IPS-NIHi7 (cell line): ENCODE results near the gene SLIT3.
"Not testable (repeated sequence)": the region's sequence is repeated elsewhere in the genome, so short reads cannot be mapped to it uniquely, and the experiment has no call there.

Experiments used
- DNase-seq: peaks from one replicate; pipeline ENCODE4 v3.0.0; 2012; ENCODE audit warnings: mixed read lengths; ENCODE audit errors: extremely low spot score

Gene SLIT3

DNA sequence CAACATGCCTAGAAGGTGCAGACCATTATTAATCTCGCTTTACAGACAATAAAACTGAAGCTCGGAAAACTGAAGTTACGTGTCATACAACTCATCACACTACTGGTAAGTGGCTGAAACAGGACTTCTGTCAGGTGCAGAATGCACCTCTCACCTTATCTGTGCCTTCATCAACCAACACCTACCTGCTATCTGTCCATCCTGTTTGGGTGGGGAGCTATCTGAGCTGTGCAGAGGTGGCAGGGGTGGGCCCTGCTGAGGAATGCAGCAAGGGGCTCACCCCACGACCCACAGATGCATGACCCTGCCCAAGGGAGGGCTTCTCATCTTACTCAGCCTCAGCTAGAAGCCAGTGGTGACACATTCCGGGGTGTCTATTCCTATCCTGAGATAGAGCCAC lies 81.6 kb downstream of the SLIT3 start:
- DNase-seq: no peak

DNA sequence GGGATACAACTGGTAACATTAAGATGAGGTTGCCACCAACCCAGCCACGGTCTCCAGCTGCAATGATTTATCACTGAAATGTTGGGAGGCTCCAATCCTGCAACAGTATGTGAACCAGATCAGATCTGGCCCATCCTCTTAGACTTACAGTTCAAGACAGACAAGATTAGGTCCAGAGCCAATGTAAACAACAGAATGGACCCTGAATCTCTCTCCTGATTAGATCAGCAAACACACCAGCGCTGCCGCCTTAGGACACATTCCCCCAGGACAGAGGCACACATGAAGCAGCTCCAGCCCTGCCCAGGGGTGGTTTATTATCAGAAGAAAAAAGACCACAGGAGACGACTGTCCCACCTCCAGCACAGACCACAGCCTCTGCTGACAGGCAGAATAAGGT lies 82.1 kb downstream of the SLIT3 start:
- no peak for DNase-seq

DNA sequence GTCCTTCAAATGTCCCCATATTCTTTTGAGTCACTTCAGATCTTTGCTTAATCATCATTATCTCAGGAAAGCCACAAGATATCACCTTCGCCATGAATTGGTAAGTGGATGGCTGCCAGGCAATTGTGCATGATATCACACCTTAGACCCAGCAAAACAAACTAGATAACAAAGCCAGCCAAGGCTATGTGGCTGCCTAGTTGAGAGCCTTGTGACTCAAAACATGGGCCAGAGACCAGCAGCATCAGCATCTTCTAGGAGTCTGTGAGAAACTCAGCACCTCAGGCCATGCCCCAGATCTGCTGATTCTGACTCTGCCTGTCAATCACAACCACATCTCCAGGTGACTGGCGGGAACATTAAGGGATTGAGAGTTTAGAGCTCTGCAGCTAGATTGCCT lies 82.8 kb downstream of the SLIT3 start:
- DNase-seq: no peak

DNA sequence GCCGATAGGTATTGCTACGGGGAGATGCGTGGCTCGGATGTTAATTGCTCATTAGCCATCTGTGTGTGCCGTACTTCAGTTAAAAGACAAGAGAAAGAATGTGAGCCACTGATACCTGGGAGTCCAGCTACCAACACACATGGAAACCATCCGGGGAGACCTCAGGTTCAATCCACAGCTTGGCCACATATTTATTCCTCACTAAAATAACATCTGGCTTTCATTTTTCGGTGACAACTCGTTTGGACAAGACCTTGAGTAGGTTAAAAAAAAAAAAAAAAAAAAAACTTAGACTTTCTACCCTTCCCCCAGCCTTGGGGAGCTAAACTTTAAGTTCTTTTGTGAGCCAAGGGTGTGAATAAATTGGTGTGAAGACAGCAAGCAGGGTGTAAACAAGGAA lies 84.1 kb downstream of the SLIT3 start:
- no peak for DNase-seq

DNA sequence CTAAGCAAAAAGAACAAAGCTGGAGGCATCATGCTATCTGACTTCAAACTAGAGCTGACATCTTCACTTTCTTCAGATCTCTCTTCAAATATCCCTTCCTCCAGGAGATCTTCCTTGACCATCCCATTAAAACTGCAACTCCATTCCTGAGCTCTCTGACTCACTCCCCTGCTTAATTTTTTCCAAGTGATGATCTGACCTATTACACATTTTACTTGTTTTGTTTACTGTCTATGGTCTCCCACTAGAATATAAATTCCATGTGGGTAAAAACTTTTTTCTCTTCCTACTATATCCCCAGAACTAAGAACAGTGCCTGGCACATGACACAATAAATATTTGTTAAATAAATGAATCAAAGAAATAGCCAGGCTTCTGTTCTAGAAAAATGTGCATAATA lies 87.5 kb downstream of the SLIT3 start:
- no peak for DNase-seq

DNA sequence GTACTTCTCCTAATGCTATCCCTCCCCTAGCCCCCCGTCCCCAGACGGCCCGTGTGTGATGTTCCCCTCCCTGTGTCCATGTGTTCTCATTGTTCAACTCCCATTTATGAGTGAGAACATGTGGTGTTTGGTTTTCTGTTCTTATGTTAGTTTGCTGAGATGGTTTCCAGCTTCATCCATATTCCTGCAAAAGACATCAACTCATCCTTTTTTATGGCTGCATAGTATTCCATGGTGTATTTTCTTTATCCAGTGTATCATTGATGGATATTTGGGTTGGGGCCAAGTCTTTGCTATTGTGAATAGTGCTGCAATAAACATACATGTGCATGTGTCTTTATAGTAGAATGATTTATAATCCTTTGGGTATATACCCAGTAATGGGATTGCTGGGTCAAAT lies 89.2 kb downstream of the SLIT3 start:
- DNase-seq: not testable (repeated sequence)

DNA sequence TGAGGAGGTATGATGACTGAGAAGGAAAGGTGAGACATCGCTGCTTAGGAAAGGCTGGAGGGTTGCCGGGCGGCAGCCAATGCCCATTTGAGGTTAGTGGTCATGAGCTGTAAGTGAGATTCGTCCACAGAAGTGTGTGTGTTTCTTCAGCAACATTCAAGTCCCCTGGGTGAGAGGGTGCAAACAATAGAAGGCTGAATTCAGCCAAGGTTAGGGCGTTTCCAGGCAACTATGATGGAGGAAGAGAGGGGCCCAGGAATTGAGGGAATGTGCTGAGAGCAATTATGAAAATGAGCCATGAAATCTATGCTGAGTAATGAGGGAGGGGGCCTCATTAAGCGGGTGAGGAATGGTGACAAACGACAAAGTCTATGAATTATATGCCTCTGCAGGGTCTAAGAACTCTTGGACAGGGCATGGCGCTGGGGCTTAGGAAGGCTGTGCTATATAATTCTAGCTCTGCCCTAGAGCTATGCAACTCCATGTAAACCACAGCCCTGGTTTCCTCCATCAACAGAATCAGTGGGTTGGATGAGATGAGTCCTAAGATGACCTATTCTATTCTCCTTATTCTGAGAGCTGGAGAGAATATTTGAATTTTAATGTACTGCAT lies 96.0 kb downstream of the SLIT3 start:
- DNase-seq: no peak

DNA sequence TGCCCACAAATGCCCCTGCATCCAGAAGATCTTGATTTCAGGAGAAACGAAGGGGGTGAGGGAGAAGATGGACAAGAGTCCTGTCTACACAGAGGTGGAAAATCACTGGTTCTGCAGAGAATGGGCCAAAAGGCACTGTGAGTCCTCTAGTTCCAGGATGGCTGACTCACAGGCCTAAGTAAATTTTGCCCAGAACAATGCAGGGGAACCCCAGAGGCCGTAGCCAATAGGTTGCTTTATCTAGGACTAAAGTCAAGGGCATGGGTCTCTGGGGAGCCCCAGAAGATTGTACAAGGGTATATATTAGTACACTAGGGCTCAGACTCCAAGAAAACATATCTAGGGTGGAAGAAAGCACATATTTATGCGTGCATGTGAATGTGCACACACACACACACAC lies 98.0 kb downstream of the SLIT3 start:
- no peak for DNase-seq

DNA sequence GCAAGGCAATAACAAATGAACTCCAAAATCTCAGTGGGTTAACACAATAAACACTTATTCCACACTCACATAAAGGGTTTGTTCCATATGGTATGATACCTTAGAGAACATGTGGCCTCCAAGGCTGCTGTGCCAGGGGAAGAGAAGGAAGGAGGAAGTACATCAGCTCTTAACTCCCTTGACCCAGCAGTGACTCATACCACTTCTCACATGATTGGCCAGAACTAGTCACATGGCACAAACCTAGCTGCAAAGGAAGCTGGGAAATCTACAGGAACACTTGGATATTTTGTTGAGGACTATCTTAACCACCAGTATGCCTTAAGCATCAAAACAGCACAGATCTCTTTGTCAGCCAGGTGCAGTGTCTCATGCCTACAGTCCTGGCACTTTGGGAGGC lies 99.3 kb downstream of the SLIT3 start:
- DNase-seq: no peak

DNA sequence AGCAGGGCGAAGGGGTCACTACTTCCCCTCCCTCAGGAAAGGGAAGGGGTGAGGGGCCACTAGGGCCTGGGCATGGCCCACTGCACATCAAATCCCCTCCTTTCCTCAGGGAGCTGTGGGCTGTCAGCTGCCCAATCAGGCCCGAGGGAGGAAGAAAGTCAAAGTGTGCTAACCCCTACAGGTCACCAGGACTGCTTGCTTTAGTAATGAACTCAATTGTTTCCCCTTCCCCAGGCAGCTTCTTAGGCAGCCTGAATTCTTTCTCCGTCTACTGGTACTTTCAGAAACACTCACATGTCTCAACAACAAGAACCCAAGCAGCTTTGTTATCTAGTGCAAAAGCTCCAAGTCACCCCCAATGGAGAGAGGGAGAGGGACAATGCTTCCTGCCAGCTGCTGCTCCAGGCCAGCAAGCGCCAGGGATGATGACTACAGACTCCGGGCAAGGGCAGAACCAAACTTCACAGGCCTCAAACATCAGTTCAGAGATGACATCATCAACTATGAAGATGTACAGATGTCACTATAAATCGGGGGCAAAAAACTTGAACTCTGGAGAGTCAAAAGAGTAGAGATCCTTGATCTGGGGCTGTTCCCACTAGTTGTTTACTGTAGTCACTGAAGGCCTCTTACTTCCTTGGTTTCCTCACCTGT lies 100.7 kb downstream of the SLIT3 start:
- no peak for DNase-seq

DNA sequence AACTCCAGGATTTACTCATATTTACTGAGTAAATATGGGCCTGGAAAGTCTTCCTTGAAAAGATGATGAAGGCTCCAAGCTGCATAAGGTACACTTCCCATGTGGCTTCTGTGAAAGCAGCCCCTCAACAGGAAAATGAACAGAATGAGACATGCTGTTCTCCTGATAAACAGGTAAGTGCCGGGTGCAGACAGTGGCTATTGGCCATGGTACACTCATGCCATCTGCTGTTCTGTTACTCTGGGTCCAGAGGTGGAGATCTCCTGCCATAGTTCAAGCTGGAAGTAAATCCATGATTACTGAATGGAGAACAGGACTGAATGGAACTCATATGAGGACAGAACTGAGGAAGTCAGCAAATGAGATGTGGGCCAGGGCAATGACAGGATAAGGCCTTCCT lies 103.6 kb downstream of the SLIT3 start:
- DNase-seq: no peak

DNA sequence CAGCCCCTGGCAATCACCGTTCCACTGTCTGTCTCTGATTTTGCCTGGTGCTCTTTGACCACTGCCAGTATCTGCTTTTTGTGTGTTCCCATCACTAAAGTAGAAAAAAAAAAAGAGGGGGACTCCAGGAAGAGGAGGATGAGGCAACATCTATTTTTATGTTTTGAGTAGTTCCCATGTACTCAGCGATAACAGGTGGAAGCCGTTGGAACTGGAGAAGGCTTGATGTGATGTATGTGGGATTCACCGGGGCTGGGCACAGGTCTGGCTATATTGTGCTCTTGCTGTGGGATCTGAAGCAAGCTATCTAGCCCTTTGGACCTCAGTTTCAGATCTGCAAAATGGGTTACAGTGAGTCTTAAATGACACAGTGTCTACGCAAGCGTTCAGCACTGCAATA lies 104.9 kb downstream of the SLIT3 start:
- DNase-seq: no peak

DNA sequence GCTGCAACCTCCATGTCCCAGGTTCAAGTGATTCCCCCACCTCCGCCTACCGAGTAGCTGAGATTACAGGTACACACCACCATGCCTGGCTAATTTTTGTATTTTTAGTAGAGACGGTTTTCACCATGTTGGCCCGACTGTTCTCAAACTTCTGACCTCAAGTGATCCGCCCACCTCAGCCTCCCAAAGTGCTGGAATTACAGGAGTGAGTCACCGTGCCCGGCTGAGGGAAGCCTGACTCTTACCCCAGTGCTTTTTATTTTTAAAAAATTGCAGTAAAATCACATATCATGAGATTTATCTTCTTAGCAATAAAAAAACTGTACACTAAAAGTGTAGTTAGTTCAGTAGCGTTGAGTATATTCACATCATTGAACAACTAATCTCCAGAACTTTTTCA lies 105.3 kb downstream of the SLIT3 start:
- DNase-seq: no peak

DNA sequence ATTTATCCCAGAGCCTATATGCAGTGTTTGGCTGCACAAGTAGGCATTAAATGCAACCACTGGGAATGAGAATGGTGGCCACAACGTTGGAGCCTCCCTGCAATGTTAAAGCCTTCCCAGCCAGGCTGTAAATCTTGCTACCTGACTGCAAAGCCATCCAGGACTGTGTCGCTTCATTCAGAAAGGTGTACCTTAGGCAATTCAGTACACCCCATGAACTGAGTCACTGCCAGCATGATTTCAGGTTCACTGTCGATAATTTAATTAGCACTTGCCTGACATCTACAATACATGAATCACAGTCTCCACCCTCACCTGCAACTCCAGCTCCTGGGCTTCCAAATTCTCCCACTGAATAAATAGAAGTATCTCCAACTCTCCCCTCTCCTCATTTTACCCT lies 108.4 kb downstream of the SLIT3 start:
- no peak for DNase-seq

DNA sequence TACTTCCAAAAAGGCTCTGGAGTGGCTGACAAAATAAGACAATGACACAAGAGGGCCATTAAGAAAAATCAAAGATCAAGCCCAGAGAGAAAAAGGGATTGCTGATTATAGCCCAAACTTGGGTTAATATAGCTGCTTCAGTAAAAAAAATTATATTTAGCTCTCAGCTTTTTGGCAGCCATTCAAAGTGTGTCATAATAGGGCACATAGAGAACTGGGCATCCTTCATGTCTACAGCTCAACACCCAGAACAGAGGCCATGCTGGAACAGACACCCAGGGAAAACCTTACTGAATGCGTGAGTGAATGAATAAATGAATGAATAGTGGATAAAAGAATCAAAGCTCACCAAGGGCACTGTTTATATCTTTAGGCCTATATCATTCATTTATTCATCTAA lies 110.1 kb downstream of the SLIT3 start:
- no peak for DNase-seq

DNA sequence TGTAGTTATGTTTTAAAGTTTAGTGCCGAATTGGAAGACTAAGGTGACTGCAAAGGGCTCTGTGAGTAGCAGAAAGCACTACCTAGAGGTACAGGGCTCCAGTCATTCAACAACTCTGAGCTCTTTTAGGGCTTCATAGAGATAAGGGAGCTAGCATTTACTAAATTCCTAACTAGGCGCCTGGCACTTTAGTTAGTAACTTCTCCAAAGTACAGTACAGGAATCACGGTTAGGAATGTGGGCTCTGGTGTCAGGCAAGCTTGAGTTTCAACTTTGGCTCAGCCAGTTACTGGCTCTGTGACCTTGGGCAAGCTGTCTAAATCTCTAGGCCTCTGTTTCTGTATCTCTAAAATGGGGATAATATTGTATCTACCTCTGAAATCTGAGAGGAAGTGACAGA lies 115.3 kb downstream of the SLIT3 start:
- no peak for DNase-seq

DNA sequence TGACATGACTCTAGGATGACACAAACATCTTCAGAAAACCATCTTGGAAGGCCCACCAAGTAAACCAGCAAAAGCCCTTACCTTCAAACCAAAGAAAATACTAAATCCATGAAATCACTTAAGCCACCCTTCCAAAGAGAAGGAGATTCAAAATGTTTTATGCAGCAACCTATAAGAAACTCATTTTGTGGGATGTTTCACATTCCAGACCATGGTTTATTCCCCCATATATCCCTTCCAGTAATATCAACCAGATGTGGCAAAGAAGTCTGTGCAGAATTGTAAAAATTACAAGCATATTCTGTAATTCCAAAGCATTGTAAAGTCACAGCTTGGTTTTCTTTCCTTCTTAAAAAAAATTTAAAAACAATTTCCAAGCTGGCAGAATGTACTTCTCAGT lies 117.4 kb downstream of the SLIT3 start:
- DNase-seq: no peak

DNA sequence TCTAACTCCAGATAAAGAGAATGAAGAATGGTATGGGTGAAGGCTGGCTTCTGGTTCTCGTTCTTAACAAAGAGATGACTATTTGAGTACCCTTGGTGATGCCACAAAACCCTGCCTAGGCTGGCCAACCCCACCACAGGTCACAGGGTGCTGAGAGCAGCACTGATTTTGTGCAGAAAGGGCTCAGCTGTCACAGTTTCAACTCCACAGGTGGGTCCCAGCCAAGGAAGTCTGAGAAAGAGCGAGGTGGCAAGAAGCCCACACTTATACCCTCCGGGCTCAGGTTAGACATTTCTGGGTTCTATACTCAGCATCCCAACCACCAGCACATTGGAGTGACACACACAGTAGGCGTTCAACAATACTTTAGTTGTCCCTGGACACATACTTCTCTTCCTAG lies 118.1 kb downstream of the SLIT3 start:
- DNase-seq: no peak

DNA sequence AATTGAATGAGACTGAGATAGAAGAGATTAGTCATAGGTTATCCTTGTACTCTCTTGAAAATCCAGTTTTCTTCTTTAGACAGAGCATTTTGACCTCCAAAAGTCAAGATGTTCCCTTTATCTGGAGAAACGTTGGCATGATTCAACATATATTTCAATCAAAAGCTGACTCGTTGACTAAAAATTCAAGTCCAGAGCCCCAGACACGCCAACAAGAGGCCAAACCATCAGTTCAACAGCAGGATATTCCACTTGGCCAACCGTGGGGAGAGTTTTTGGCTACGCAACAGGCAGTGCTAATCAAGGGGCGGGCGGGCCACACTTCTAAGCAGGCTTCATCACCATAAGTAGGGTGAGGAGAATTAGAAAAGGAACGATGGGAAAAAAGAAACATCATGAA lies 119.1 kb downstream of the SLIT3 start:
- no peak for DNase-seq

DNA sequence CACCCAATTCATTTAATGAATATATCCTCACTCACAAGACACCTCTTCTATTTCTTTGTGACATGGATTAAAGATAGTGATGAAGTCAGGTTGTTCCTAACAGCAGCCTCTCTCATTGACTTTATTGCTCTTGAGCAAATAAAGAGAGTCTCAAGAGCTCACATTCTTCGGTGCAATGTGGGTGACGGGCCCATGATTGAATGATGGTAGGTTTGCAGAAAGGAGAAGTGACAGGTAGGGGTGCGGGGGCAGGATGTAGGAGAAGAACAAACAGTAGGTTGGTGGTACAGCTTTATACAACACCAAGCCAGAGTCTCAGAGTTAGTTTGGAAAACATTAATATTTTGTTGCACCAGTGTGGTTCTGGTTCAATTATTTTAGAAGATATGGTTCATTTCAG lies 122.2 kb downstream of the SLIT3 start:
- DNase-seq: no peak

DNA sequence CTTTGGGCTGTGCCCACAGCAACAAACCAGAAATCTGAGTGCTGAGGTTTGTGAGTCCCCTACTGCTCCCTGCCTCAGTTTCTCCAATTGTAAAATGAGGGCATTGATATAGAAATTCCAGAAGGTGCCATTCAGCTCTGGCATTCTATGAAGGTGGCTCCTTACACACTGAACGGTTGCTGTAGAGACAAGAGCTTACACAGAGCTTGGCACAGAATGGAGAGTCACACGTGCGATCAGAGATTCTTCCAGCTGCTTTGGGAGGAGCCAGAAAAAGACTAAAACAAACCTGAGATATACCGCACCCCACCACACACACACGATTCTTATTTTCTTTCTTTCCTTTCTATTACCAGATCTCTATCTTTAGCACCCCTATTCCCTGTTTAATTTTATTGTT lies 122.7 kb downstream of the SLIT3 start:
- DNase-seq: no peak

DNA sequence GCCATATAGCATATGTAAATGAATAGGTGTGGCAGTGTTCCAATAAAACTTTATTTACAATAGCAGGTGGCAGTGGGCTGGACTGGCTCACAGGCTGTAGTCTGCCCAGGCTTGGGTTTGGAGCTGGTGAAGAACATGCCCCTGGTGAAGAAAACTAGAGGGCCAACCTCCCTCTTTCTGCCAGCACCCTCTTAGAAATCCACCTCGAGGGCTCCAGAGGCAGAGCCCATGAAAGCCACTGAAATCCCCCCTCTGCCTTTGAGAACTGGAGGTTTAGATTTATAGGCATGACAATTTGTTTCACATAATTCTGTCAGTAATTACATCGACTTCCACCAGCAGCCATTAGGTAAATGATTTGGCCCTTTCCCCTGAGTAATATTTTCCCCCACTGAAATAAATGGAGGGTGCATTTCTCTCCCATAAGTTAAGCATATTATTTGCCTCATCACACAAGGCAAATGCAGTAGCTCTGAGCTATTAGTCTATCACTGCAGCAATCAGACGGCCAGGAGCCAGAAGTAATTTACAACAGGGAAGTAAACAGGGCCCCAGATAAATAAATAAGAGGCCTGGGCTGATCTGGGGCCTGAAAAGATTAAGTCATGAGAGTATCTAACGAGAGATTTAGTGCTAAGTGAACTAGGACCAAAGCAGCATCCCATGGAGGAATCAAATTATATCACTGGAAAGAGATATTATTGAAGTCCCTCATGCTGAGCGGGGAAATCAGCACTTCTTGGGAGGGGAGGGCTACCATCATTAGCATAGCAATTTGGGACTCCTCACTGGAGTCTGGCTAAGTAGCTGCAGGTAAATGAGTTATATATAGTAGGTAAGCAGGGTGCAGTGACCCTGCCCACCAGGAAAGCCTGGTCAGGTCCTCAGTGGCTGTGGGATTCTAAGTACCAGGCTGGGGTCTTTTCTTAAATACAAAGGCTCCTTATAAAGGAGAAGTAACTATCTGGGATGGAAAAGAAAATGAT lies 123.9 kb downstream of the SLIT3 start:
- no peak for DNase-seq

DNA sequence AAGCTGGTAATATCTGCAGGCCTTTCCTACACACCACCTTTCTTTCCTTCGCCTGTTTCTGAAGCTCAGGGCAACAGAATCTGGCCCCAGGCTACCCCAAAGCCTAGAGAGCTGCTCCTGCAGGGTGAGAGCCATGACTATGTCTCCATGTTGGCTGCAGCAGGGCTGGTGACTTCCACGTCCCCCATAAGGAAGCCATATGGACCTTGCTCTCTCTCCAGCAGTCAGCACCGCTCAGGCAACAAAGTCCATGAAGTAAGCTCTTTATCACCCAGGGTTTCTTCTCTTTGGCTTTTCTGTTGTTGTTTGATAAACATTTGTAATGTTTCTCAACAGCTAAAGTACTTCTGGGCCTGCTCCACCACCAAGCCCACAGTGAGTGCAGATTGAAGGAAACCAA lies 125.2 kb downstream of the SLIT3 start:
- no peak for DNase-seq
